ENCODE results near the gene TXNRD1. TPM values are rescaled to one million over a fixed set of nuclear protein-coding genes. Genes with fewer than 3 reads are reported as not detected.
"Not testable (repeated sequence)": the region's sequence is repeated elsewhere in the genome, so short reads cannot be mapped to it uniquely, and the experiment has no call there.

The TXNRD1 gene
- total RNA-seq, 1 donor from 2014 or later, result 100 TPM

GRCh38 chr12:104258476-104259067 lies 43.0 kb downstream of the TXNRD1 start:
- peak; percentile 23 for DNase-seq (ENCODE audit: extremely low spot score, unreplicated experiment)
- Mint-ChIP-seq H3K27ac (ENCODE audit: unreplicated experiment) (no peak overlapping the region), H3K27me3 (ENCODE audit: unreplicated experiment) (no peaks in the 10 kb centered on the region), H3K9me3 (ENCODE audit: unreplicated experiment) (no peaks in the 10 kb centered on the region), H3K4me1 (ENCODE audit: unreplicated experiment) (no peaks in the 10 kb centered on the region), H3K36me3 (ENCODE audit: unreplicated experiment) (no peaks in the 10 kb centered on the region), H3K4me3 (ENCODE audit: unreplicated experiment) (no peak overlapping the region)
- no peak for TF ChIP-seq CTCF (IDR thresholded peaks at IDR 0.05)

GRCh38 chr12:104263026-104263425 lies 47.4 kb downstream of the TXNRD1 start:
- Mint-ChIP-seq H3K27ac (ENCODE audit: unreplicated experiment) (no peak overlapping the region), H3K9me3 (ENCODE audit: unreplicated experiment) (no peaks in the 10 kb centered on the region), H3K4me3 (ENCODE audit: unreplicated experiment) (no peak overlapping the region), H3K36me3 (ENCODE audit: unreplicated experiment) (no peaks in the 10 kb centered on the region), H3K4me1 (ENCODE audit: unreplicated experiment) (no peaks in the 10 kb centered on the region), H3K27me3 (ENCODE audit: unreplicated experiment) (no peaks in the 10 kb centered on the region)
- TF ChIP-seq CTCF (IDR thresholded peaks at IDR 0.05), result no peak
- DNase-seq (ENCODE audit: extremely low spot score, unreplicated experiment), result peak; percentile 30

GRCh38 chr12:104263580-104264358 lies 48.2 kb downstream of the TXNRD1 start:
- no peak for TF ChIP-seq CTCF (IDR thresholded peaks at IDR 0.05)
- DNase-seq (ENCODE audit: extremely low spot score, unreplicated experiment), result no peak
- H3K27ac Mint-ChIP-seq (ENCODE audit: unreplicated experiment), result no peak overlapping the region
- H3K9me3 Mint-ChIP-seq (ENCODE audit: unreplicated experiment), result no peaks in the 10 kb centered on the region
- H3K36me3 Mint-ChIP-seq (ENCODE audit: unreplicated experiment), result no peaks in the 10 kb centered on the region
- no peaks in the 10 kb centered on the region for H3K4me1 Mint-ChIP-seq (ENCODE audit: unreplicated experiment)
- no peaks in the 10 kb centered on the region for H3K27me3 Mint-ChIP-seq (ENCODE audit: unreplicated experiment)
- no peak overlapping the region for H3K4me3 Mint-ChIP-seq (ENCODE audit: unreplicated experiment)

GRCh38 chr12:104265436-104265835 lies 49.9 kb downstream of the TXNRD1 start:
- H3K4me3 Mint-ChIP-seq (ENCODE audit: unreplicated experiment); H3K4me1 Mint-ChIP-seq (ENCODE audit: unreplicated experiment); H3K27ac Mint-ChIP-seq (ENCODE audit: unreplicated experiment); H3K36me3 Mint-ChIP-seq (ENCODE audit: unreplicated experiment); H3K27me3 Mint-ChIP-seq (ENCODE audit: unreplicated experiment); H3K9me3 Mint-ChIP-seq (ENCODE audit: unreplicated experiment): not testable (repeated sequence)
- peak; percentile 30 for DNase-seq (ENCODE audit: extremely low spot score, unreplicated experiment)

GRCh38 chr12:104272938-104273337 lies 57.4 kb downstream of the TXNRD1 start:
- no peak for TF ChIP-seq CTCF (IDR thresholded peaks at IDR 0.05)
- no peak overlapping the region for H3K27ac Mint-ChIP-seq (ENCODE audit: unreplicated experiment)
- no peak for DNase-seq (ENCODE audit: extremely low spot score, unreplicated experiment)
- no peaks in the 10 kb centered on the region for H3K27me3 Mint-ChIP-seq (ENCODE audit: unreplicated experiment)
- no peak overlapping the region for H3K4me3 Mint-ChIP-seq (ENCODE audit: unreplicated experiment)
- no peaks in the 10 kb centered on the region for H3K36me3 Mint-ChIP-seq (ENCODE audit: unreplicated experiment)
- H3K9me3 Mint-ChIP-seq (ENCODE audit: unreplicated experiment), result no peaks in the 10 kb centered on the region
- H3K4me1 Mint-ChIP-seq (ENCODE audit: unreplicated experiment), result no peaks in the 10 kb centered on the region
